ENCODE results near the gene ALKBH3.

DNA sequence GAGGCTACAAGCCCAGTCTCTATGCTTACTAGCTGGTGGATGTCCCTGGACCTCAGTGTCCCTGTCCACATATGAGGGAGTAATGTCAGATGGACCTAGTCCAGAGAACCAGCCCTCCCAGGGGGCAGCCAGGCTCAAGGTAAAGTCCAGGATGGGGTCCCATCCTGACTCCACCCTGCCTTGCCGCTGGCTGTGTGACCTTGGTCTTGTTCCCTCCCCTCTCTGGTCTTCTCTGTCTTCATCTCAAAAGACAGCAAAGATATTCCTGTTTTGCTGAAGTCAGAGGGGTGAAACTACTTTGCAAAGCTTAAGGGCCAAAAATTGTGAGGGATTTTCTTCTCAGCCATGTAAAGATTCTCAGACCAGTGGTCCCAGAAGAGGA is 52.6 kb downstream of the ALKBH3 start:
- TF ChIP-seq, protein P1, sequence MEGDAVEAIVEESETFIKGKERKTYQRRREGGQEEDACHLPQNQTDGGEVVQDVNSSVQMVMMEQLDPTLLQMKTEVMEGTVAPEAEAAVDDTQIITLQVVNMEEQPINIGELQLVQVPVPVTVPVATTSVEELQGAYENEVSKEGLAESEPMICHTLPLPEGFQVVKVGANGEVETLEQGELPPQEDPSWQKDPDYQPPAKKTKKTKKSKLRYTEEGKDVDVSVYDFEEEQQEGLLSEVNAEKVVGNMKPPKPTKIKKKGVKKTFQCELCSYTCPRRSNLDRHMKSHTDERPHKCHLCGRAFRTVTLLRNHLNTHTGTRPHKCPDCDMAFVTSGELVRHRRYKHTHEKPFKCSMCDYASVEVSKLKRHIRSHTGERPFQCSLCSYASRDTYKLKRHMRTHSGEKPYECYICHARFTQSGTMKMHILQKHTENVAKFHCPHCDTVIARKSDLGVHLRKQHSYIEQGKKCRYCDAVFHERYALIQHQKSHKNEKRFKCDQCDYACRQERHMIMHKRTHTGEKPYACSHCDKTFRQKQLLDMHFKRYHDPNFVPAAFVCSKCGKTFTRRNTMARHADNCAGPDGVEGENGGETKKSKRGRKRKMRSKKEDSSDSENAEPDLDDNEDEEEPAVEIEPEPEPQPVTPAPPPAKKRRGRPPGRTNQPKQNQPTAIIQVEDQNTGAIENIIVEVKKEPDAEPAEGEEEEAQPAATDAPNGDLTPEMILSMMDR (IDR thresholded peaks at IDR 0.05): no peak
- TF ChIP-seq POLR2A (IDR thresholded peaks at IDR 0.05): no peak

Measured in stomach (tissue), 4 donors.